Measurements from ENCODE around the gene AK9.
"Not testable (repeated sequence)": the region's sequence is repeated elsewhere in the genome, so short reads cannot be mapped to it uniquely, and the experiment has no call there.

The AK9 gene

GRCh38 chr6:109521080-109521479 is 169.9 kb downstream of the AK9 start:
- no peaks in the 10 kb centered on the region for H3K36me3 Mint-ChIP-seq (ENCODE audit: low read depth)
- peaks cover 12% of the 10 kb centered on the region for H3K4me1 Mint-ChIP-seq (ENCODE audit: low read depth)
- no peak overlapping the region for H3K4me3 Mint-ChIP-seq
- H3K27ac Mint-ChIP-seq: no peak overlapping the region
- H3K27me3 Mint-ChIP-seq: no peaks in the 10 kb centered on the region
- H3K9me3 Mint-ChIP-seq: no peaks in the 10 kb centered on the region

DNA sequence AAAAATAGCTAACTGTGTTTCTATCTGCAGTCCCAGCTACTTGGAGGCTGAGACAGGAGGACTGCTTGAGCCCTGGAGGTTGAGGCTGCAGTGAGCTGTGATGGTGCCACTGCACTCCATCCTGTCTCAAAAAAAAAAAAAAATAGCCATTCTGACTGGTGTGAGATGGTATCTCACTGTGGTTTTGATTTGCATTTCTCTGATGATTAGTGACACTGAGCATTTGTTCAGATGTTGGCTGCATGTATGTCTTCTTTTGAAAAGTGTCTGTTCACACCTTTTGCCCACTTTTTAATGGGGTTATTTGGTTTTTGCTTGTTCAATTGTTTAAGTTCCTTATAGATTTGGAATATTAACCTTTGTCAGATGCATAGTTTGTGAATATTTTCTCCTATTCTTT is 171.4 kb downstream of the AK9 start:
- not testable (repeated sequence) for H3K27ac Mint-ChIP-seq; H3K27me3 Mint-ChIP-seq; H3K36me3 Mint-ChIP-seq (ENCODE audit: low read depth); H3K9me3 Mint-ChIP-seq; H3K4me3 Mint-ChIP-seq
- peaks cover 25% of the 10 kb centered on the region for H3K4me1 Mint-ChIP-seq (ENCODE audit: low read depth)

DNA sequence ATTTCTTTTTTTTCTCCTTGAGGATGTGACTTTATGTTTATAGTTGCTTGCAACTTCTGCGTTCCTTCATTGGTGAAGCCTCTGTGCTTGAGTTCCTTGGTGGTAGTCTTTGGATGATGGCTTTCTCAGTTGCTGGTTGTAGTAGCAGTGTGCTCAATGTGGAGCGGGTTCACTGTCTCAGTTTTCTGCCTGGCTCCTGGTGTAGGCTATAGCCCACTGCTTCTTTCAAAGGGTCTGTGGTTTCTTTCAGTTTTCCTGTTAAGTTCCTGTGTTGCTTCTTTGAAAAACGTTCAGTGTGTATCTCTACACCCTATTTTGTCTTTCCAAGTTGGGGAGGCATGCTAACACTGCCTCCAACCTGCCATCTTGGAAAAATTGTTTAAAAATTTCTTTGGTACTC is 174.1 kb downstream of the AK9 start:
- H3K4me3 Mint-ChIP-seq: no peak overlapping the region
- no peak overlapping the region for H3K27ac Mint-ChIP-seq

GRCh38 chr6:109515781-109516409 is 175.1 kb downstream of the AK9 start:
- no peaks in the 10 kb centered on the region for H3K36me3 Mint-ChIP-seq (ENCODE audit: low read depth)
- H3K27me3 Mint-ChIP-seq: no peaks in the 10 kb centered on the region
- peak overlapping the region; percentile 58 for H3K27ac Mint-ChIP-seq
- H3K4me3 Mint-ChIP-seq: peak overlapping the region; percentile 59
- peaks cover 25% of the 10 kb centered on the region for H3K4me1 Mint-ChIP-seq (ENCODE audit: low read depth)
- no peaks in the 10 kb centered on the region for H3K9me3 Mint-ChIP-seq

More for the DNA sequence above, 174.1 kb downstream of the AK9 start:
- peaks cover 25% of the 10 kb centered on the region for H3K4me1 Mint-ChIP-seq (ENCODE audit: low read depth)
- H3K9me3 Mint-ChIP-seq: no peaks in the 10 kb centered on the region
- no peaks in the 10 kb centered on the region for H3K27me3 Mint-ChIP-seq
- H3K36me3 Mint-ChIP-seq (ENCODE audit: low read depth): no peaks in the 10 kb centered on the region

GRCh38 chr6:109514946-109515345 is 176.1 kb downstream of the AK9 start:
- H3K36me3 Mint-ChIP-seq (ENCODE audit: low read depth): no peaks in the 10 kb centered on the region
- no peaks in the 10 kb centered on the region for H3K27me3 Mint-ChIP-seq
- H3K27ac Mint-ChIP-seq: peak overlapping the region; percentile 51
- H3K4me3 Mint-ChIP-seq: peak overlapping the region; percentile 59
- H3K9me3 Mint-ChIP-seq: no peaks in the 10 kb centered on the region
- peaks cover 25% of the 10 kb centered on the region for H3K4me1 Mint-ChIP-seq (ENCODE audit: low read depth)

DNA sequence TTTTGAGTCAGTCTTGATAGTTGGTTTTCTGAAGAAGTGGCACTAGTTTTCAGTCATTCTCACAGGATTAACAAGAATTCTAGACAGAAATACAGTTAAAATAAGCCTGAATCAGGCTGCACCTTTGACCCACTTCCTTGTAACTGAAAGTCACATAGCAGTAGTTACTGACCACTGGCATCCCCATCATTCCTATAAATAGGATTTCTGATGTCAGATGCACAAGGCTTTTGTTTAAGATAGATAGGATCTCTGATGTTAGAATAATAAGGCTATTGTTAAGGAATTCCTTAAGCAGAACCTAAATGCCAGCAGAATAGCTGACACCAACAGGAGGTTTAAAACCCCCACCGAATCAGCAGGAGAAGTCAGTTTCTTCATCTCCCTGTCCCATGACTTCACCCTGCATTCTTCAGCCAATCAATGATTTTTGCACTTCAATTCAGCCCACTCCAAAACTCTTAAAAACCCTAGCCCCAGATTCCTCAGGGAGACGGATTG is 177.4 kb downstream of the AK9 start:
- H3K27me3 Mint-ChIP-seq: no peaks in the 10 kb centered on the region
- H3K27ac Mint-ChIP-seq: no peak overlapping the region
- no peak overlapping the region for H3K4me3 Mint-ChIP-seq
- H3K4me1 Mint-ChIP-seq (ENCODE audit: low read depth): peaks cover 25% of the 10 kb centered on the region
- no peaks in the 10 kb centered on the region for H3K36me3 Mint-ChIP-seq (ENCODE audit: low read depth)
- H3K9me3 Mint-ChIP-seq: no peaks in the 10 kb centered on the region

DNA sequence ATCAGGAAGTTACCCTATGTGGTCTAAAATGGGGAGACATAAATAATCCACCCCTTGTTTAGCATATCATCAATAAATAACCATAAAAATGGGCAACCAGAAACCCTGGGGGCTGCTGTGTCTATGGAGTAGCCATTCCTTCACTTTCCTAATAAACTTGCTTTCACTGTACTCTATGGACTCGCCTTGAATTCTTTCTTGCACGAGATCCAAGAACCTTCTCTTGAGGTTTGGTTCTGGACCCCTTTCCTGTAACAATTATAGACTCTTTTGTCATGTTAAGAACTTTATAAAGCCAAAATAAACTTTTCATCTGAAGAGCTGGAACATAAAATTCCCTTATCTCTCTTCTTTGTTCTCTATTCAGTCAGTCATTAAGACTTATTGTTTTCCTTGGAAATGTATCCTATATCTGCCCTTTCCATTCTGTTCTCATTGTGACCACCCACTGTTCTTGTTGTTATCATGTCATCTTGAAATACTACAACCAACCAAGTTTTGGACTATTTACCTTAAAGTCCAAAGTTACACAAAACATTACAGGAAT is 178.7 kb downstream of the AK9 start:
- no peaks in the 10 kb centered on the region for H3K27me3 Mint-ChIP-seq
- H3K9me3 Mint-ChIP-seq: no peaks in the 10 kb centered on the region
- no peak overlapping the region for H3K4me3 Mint-ChIP-seq
- no peak overlapping the region for H3K27ac Mint-ChIP-seq
- H3K4me1 Mint-ChIP-seq (ENCODE audit: low read depth): peaks cover 25% of the 10 kb centered on the region
- no peaks in the 10 kb centered on the region for H3K36me3 Mint-ChIP-seq (ENCODE audit: low read depth)

- H3K4me1 Mint-ChIP-seq (ENCODE audit: low read depth): peaks cover 21% of the 10 kb centered on the region
- H3K27me3 Mint-ChIP-seq: no peaks in the 10 kb centered on the region
- no peaks in the 10 kb centered on the region for H3K36me3 Mint-ChIP-seq (ENCODE audit: low read depth)
- no peak overlapping the region for H3K27ac Mint-ChIP-seq
- H3K9me3 Mint-ChIP-seq: no peaks in the 10 kb centered on the region
- H3K4me3 Mint-ChIP-seq: no peak overlapping the region
Measured at GRCh38 chr6:109511832-109512231, 179.2 kb downstream of the AK9 start.

DNA sequence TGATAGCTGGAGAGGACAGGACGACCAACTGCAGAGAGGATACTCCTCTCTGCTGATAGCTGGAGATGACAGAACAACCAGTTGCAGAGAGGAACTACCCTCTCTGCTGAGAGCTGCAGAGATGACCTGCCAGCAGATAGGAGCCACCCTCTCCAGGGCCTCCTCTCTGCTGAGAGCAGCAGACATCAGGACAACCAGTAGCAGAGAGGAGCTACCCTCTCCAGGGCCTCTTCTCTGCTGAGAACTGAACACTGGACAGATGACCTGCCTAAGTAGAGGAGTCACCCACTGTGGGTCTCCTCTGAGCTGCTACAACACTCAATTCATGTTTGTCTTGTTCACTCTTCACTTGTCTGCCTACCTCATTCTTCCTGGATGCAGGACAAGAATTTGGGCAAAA is 180.6 kb downstream of the AK9 start:
- no peaks in the 10 kb centered on the region for H3K27me3 Mint-ChIP-seq
- H3K27ac Mint-ChIP-seq: no peak overlapping the region
- H3K4me1 Mint-ChIP-seq (ENCODE audit: low read depth): peaks cover 7% of the 10 kb centered on the region
- H3K4me3 Mint-ChIP-seq: no peak overlapping the region
- H3K36me3 Mint-ChIP-seq (ENCODE audit: low read depth): no peaks in the 10 kb centered on the region
- H3K9me3 Mint-ChIP-seq: no peaks in the 10 kb centered on the region

DNA sequence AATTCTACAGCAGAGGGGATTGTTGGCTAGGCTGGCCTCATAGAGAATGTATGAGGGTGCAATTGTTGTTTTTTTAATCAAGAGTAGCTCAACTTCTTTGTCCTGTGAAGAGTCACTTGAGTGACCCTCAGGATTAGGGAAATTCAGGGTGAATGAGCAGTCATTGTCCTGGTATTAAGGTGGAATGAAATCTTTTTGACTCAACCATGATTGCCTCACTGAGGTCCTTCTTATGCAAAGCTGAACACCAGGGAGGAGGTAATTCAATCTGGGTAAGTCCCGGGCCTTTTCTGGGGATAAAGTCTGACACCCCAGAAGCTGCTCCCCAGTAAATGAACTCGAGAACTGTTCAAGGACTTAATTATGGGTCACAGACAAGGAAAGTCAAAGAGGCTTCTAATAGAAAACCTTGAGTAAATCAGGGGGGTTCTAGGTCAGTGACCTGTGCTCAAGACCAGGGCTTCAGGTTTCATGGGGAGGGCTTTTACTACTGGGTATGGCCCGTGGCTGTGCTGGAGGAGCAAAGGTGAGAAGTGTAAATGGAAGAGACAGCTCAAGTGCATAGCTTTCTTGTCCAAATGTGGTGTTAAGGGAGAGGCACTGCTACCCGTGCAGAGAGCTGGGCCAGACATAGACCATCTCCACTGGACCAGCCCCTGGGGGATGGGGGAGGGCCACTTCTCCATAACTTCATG is 182.7 kb downstream of the AK9 start:
- H3K9me3 Mint-ChIP-seq: no peaks in the 10 kb centered on the region
- no peaks in the 10 kb centered on the region for H3K4me1 Mint-ChIP-seq (ENCODE audit: low read depth)
- H3K27ac Mint-ChIP-seq: no peak overlapping the region
- no peaks in the 10 kb centered on the region for H3K27me3 Mint-ChIP-seq
- H3K36me3 Mint-ChIP-seq (ENCODE audit: low read depth): no peaks in the 10 kb centered on the region
- no peak overlapping the region for H3K4me3 Mint-ChIP-seq

- H3K4me1 Mint-ChIP-seq (ENCODE audit: low read depth): no peaks in the 10 kb centered on the region
- no peaks in the 10 kb centered on the region for H3K27me3 Mint-ChIP-seq
- H3K9me3 Mint-ChIP-seq: no peaks in the 10 kb centered on the region
- H3K27ac Mint-ChIP-seq: no peak overlapping the region
- H3K4me3 Mint-ChIP-seq: no peak overlapping the region
- H3K36me3 Mint-ChIP-seq (ENCODE audit: low read depth): no peaks in the 10 kb centered on the region
Measured at GRCh38 chr6:109507490-109508072, 183.4 kb downstream of the AK9 start.

- H3K27me3 Mint-ChIP-seq: no peaks in the 10 kb centered on the region
- no peak overlapping the region for H3K4me3 Mint-ChIP-seq
- H3K4me1 Mint-ChIP-seq (ENCODE audit: low read depth): no peaks in the 10 kb centered on the region
- no peaks in the 10 kb centered on the region for H3K9me3 Mint-ChIP-seq
- no peaks in the 10 kb centered on the region for H3K36me3 Mint-ChIP-seq (ENCODE audit: low read depth)
- H3K27ac Mint-ChIP-seq: no peak overlapping the region
Measured at GRCh38 chr6:109506841-109507240, 184.2 kb downstream of the AK9 start.

GRCh38 chr6:109506314-109506713 is 184.7 kb downstream of the AK9 start:
- H3K27ac Mint-ChIP-seq: no peak overlapping the region
- H3K4me1 Mint-ChIP-seq (ENCODE audit: low read depth): no peaks in the 10 kb centered on the region
- H3K4me3 Mint-ChIP-seq: no peak overlapping the region
- H3K27me3 Mint-ChIP-seq: no peaks in the 10 kb centered on the region
- H3K9me3 Mint-ChIP-seq: no peaks in the 10 kb centered on the region
- H3K36me3 Mint-ChIP-seq (ENCODE audit: low read depth): no peaks in the 10 kb centered on the region

GRCh38 chr6:109503327-109504224 is 187.4 kb downstream of the AK9 start:
- no peaks in the 10 kb centered on the region for H3K27me3 Mint-ChIP-seq
- no peaks in the 10 kb centered on the region for H3K4me1 Mint-ChIP-seq (ENCODE audit: low read depth)
- H3K36me3 Mint-ChIP-seq (ENCODE audit: low read depth): no peaks in the 10 kb centered on the region
- H3K4me3 Mint-ChIP-seq: no peak overlapping the region
- no peaks in the 10 kb centered on the region for H3K9me3 Mint-ChIP-seq
- H3K27ac Mint-ChIP-seq: no peak overlapping the region
